K562 (cell line): Measurements from ENCODE around the gene MPZL1. TPM values are rescaled to one million over a fixed set of nuclear protein-coding genes. Genes with fewer than 3 reads are reported as not detected.

Source experiments
- ARID3B ChIP-seq: fragments of 250-450 bp; sonication (Bioruptor Pico); IDR thresholded peaks from 2 replicates; pipeline ENCODE4 v1.4.0; 2020; ENCODE audit warnings: borderline replicate concordance
- CBX5 ChIP-seq: IDR thresholded peaks from 2 replicates; pipeline ENCODE4 v1.6.1; 2014; ENCODE audit warnings: low read depth, borderline replicate concordance
- CCAR2 ChIP-seq: fragments of 200-400 bp; formaldehyde crosslinking; IDR thresholded peaks from 2 replicates; pipeline ENCODE4 v1.6.1; 2017; ENCODE audit warnings: mild to moderate bottlenecking, low read depth, low read length
- ELF1 ChIP-seq: fragments of 200-800 bp; sonication (Bioruptor generic); IDR thresholded peaks from 2 replicates; pipeline ENCODE4 v1.6.1; 2016; ENCODE audit warnings: missing genetic modification characterization, missing compliant biosample characterization
- FOXK1 ChIP-seq: sonication (generic); formaldehyde crosslinking; IDR thresholded peaks from 2 replicates; pipeline ENCODE4 v1.8.0; 2022; ENCODE audit warnings: missing genetic modification reagents, mild to moderate bottlenecking, borderline replicate concordance
- FOXK2 ChIP-seq, 2 experiments: fragments of 450-650 bp; IDR thresholded peaks in 1 of 2; conservative IDR thresholded peaks in 1 of 2; 2 replicates each; pipeline ENCODE4 v1.6.1; 2016; ENCODE audit warnings: low read depth in 2 of 2, mild to moderate bottlenecking in 1 of 2
- FUS ChIP-seq: fragments of 200-400 bp; formaldehyde crosslinking; optimal IDR thresholded peaks from 2 replicates; pipeline ENCODE3; 2017; ENCODE audit warnings: low read depth, low read length
- KLF16 ChIP-seq: IDR thresholded peaks from 2 replicates; pipeline ENCODE4 v1.6.1; 2016; ENCODE audit warnings: antibody characterized with exemption
- MAFG ChIP-seq: fragments of 450-650 bp; conservative IDR thresholded peaks from 2 replicates; pipeline ENCODE4 v1.6.1; 2016; ENCODE audit warnings: missing genetic modification characterization, missing compliant biosample characterization
- MEF2A ChIP-seq: IDR thresholded peaks from 2 replicates; pipeline ENCODE4 v1.6.1; 2011; ENCODE audit warnings: low read depth, mild to moderate bottlenecking, low read length, moderate library complexity; ENCODE audit not compliant: control insufficient read depth
- NEUROD1 ChIP-seq: fragments of 150-350 bp; IDR thresholded peaks from 2 replicates; pipeline ENCODE4 v1.6.1; 2014; ENCODE audit warnings: borderline replicate concordance, low read length, low read depth; ENCODE audit not compliant: partially characterized antibody
- NFATC3 ChIP-seq: fragments of 450-650 bp; IDR thresholded peaks from 2 replicates; pipeline ENCODE4 v1.6.1; 2017; ENCODE audit warnings: mild to moderate bottlenecking
- SIX5 ChIP-seq, 2 experiments: IDR thresholded peaks; 2 replicates each; pipeline ENCODE4 v1.6.1; 2011; ENCODE audit warnings: low read length in 2 of 2, borderline replicate concordance in 1 of 2, low read depth in 1 of 2, mild to moderate bottlenecking in 1 of 2, moderate library complexity in 1 of 2; ENCODE audit not compliant: insufficient read depth in 1 of 2
- SMARCA5 ChIP-seq: fragments of 450-650 bp; IDR thresholded peaks from 2 replicates; pipeline ENCODE4 v1.6.1; 2016
- SRSF1 ChIP-seq: fragments of 200-400 bp; formaldehyde crosslinking; IDR thresholded peaks from 2 replicates; pipeline ENCODE4 v1.6.1; 2017; ENCODE audit warnings: mild to moderate bottlenecking, low read depth, low read length, moderate library complexity
- TSC22D4 ChIP-seq: fragments of 450-650 bp; IDR thresholded peaks from 2 replicates; pipeline ENCODE4 v1.6.1; 2016; ENCODE audit warnings: missing genetic modification characterization, missing biosample characterization, control low read depth
- U2AF1 ChIP-seq: fragments of 200-400 bp; formaldehyde crosslinking; optimal IDR thresholded peaks from 2 replicates; pipeline ENCODE3; 2017; ENCODE audit warnings: mild to moderate bottlenecking, low read depth, low read length, moderate library complexity
- ZNF23 ChIP-seq: fragments of 250-450 bp; sonication (Bioruptor Pico); IDR thresholded peaks from 2 replicates; pipeline ENCODE4 v1.4.0; 2020; ENCODE audit warnings: mild to moderate bottlenecking
- ZNF324 ChIP-seq: fragments of 250-450 bp; sonication (Bioruptor Pico); IDR thresholded peaks from 2 replicates; pipeline ENCODE4 v1.4.0; 2020; ENCODE audit warnings: mild to moderate bottlenecking
- ZNF444 ChIP-seq: fragments of 250-450 bp; sonication (Bioruptor Pico); IDR thresholded peaks from 2 replicates; pipeline ENCODE4 v1.4.0; 2020; ENCODE audit warnings: mild to moderate bottlenecking, moderate library complexity
- ZNF511 ChIP-seq: sonication (generic); formaldehyde crosslinking; IDR thresholded peaks from 2 replicates; pipeline ENCODE4 v1.8.0; 2022; ENCODE audit warnings: mild to moderate bottlenecking, missing genetic modification reagents
- ZNF76 ChIP-seq: fragments of 250-450 bp; sonication (Bioruptor Pico); IDR thresholded peaks from 2 replicates; pipeline ENCODE4 v1.4.0; 2020; ENCODE audit warnings: mild to moderate bottlenecking, moderate library complexity, borderline replicate concordance
- ZNF830 ChIP-seq: fragments of 250-450 bp; sonication (Bioruptor Pico); IDR thresholded peaks from 2 replicates; pipeline ENCODE4 v1.5.0; 2021; ENCODE audit warnings: mild to moderate bottlenecking
- polyA plus RNA-seq, 8 experiments: library from polyadenylated mRNA; depleted of rRNA in 4 of 8; stranded (reverse) in 5 of 8; unstranded in 3 of 8; fragments of >200 nt; fragmentation: Nextera tagmentation in 2 of 8; fragmentation: Illumina TruSeq in 1 of 8; extraction: Ambion mirVana in 2 of 8; extraction: Trizol in 1 of 8; gene quantifications; 2 replicates each; pipeline versions ENCODE4 v1.2.1 to v1.2.3, GENCODE V29; 2011 to 2014; ENCODE audit warnings: inconsistent platforms in 1 of 8, missing spikeins in 1 of 8
- total RNA-seq, 7 experiments: library from RNA; depleted of rRNA in 6 of 7; stranded (reverse); fragments of >200 nt in 6 of 7; fragmentation: Illumina TruSeq in 2 of 7; extraction: Trizol in 2 of 7; gene quantifications; 2 replicates each; pipeline versions ENCODE4 v1.2.1 to v1.2.3, GENCODE V29; 2011 to 2021; ENCODE audit warnings: low replicate concordance in 1 of 7
- TF ChIP-seq, protein P1 (sequence below), 2 experiments: fragments of 450-650 bp in 1 of 2; IDR thresholded peaks; 2 replicates each; pipeline ENCODE4 v1.6.1; 2011 to 2017; ENCODE audit warnings: low read depth in 2 of 2, antibody characterized with exemption in 1 of 2, borderline replicate concordance in 1 of 2, low read length in 1 of 2, mild to moderate bottlenecking in 1 of 2, mixed read lengths in 1 of 2; ENCODE audit not compliant: control insufficient read depth in 1 of 2

MPZL1 gene
- total and polyA plus RNA-seq, 9 of the 15 experiments (the other 6 are each of a cell fraction or from before 2014, with no cell fraction given): 14.5 to 153 (median 66.5) TPM

GRCh38 chr1:167714439-167715156 lies 7.2 kb upstream of the MPZL1 start (continued):
- TF ChIP-seq ZNF511 (peak; percentile 95), ZNF830 (no peak), ZNF76 (CRISPR knock-in tag) (peak; percentile 92), KLF16 (no peak), MEF2A (0 out of 2 replicates have a peak, but pooled peaks have one; percentile 6), ELF1 (tag) (peak; percentile 97), U2AF1 (no peak), SRSF1 (no peak), NEUROD1 (no peak), CBX5 (peak; percentile 51; the same call in 1 of the 2 replicates), SMARCA5 (no peak), FOXK2 (conservative IDR thresholded peaks at IDR 0.05 in 1 of 2, IDR thresholded peaks at IDR 0.05 in 1 of 2; ENCODE audit: low read depth in 2 of 2) (peak; percentile 21 to 71; a peak in 2 of 4 replicates), SIX5 (IDR thresholded peaks at IDR 0.05; ENCODE audit: borderline replicate concordance in 1 of 2, insufficient read depth in 1 of 2, low read depth in 1 of 2, low read length in 2 of 2) (no peak), MAFG (tag) (no peak), TSC22D4 (no peak), FUS (no peak), FOXK1 (CRISPR knock-in tag) (peak; percentile 93; the same call in 1 of the 2 replicates), ZNF23 (CRISPR knock-in tag) (peak; percentile 65; the same call in 1 of the 2 replicates), ARID3B (CRISPR knock-in tag) (peak; percentile 92), ZNF324 (CRISPR knock-in tag) (0 out of 2 replicates have a peak, but pooled peaks have one; percentile 67), NFATC3 (peak; percentile 60; the same call in 1 of the 2 replicates), ZNF444 (no peak), CCAR2 (no peak)
- TF ChIP-seq, protein P1, sequence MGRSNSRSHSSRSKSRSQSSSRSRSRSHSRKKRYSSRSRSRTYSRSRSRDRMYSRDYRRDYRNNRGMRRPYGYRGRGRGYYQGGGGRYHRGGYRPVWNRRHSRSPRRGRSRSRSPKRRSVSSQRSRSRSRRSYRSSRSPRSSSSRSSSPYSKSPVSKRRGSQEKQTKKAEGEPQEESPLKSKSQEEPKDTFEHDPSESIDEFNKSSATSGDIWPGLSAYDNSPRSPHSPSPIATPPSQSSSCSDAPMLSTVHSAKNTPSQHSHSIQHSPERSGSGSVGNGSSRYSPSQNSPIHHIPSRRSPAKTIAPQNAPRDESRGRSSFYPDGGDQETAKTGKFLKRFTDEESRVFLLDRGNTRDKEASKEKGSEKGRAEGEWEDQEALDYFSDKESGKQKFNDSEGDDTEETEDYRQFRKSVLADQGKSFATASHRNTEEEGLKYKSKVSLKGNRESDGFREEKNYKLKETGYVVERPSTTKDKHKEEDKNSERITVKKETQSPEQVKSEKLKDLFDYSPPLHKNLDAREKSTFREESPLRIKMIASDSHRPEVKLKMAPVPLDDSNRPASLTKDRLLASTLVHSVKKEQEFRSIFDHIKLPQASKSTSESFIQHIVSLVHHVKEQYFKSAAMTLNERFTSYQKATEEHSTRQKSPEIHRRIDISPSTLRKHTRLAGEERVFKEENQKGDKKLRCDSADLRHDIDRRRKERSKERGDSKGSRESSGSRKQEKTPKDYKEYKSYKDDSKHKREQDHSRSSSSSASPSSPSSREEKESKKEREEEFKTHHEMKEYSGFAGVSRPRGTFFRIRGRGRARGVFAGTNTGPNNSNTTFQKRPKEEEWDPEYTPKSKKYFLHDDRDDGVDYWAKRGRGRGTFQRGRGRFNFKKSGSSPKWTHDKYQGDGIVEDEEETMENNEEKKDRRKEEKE (IDR thresholded peaks at IDR 0.05; ENCODE audit: borderline replicate concordance in 1 of 2, control insufficient read depth in 1 of 2, low read depth in 2 of 2, low read length in 1 of 2): peak in 1 of 2 experiments; percentile 38; a peak in 1 of 4 replicates
